Sciatic nerve (tissue), 2 donors: Measurements from ENCODE around the gene LAMB4. TPM values are rescaled to one million over a fixed set of nuclear protein-coding genes. Genes with fewer than 3 reads are reported as not detected.

Experiments
- ATAC-seq: fragments of 200-7000 bp; cut with Tn5 transposase; one replicate; pipeline ENCODE4 v1.9.1; 2020; ENCODE audit warnings: mild to moderate bottlenecking, moderate library complexity
- DNase-seq: peaks from one replicate; pipeline ENCODE4 v3.0.0-alpha.2; 2020; ENCODE audit warnings: low spot score
- intact Hi-C: fragments of 100-400 bp; cut with DNase I; formaldehyde crosslinking; loops from one replicate; pipeline ENCODE4 v1.14.2; 2022
- total RNA-seq: library from RNA; stranded (reverse); fragmentation: NEBNext Ultra II Directional; extraction: Animal tissue kit (Norgen Biotek cat#: 25700); gene quantifications from one replicate; pipeline ENCODE4 v1.2.1, GENCODE V29; 2021
- donor health status: DM: no; HTN: no; CAD: no.
- donor health status: DM: no; HTN: no; CAD: no.

The LAMB4 gene
- total RNA-seq, 1 donor from 2014 or later = 0.89 TPM

DNA sequence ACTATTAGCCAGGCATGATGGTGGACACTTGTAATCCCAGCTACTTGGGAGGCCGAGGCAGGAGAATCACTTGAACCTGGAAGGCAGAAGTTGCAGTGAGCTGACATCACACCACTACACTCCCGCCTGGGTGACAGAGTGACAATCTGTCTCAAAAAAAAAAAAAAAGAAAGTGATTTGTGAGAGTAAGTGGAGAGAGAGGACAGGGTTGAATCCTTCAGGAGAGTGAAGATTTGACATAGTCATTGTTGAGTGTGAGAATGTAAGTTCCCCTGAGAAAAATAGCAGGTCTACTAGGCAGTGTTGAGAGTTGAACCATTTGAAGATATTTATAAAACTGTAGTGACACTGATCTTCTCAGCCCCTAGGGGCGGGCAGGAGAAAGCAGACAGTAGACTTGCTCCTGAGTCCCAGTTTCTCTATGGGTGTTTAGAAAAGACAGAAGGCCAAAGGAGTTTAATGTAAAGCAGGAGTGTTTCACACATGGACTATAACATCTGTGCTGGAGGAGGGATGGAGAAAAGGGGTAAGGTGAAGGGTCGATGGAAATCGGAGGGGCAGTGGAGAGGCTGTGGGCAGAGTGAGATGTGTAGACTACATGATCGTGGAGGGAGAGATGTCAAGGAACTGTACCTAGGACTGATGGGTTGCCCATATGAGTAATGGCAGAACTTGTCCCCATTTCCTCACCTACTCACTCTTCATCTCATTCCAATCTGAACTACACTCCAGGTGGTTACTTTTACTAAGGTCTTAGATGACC lies 13.7 kb upstream of the LAMB4 start:
- no peak for ATAC-seq
- no peak for DNase-seq
- intact Hi-C loops = no loop called here

DNA sequence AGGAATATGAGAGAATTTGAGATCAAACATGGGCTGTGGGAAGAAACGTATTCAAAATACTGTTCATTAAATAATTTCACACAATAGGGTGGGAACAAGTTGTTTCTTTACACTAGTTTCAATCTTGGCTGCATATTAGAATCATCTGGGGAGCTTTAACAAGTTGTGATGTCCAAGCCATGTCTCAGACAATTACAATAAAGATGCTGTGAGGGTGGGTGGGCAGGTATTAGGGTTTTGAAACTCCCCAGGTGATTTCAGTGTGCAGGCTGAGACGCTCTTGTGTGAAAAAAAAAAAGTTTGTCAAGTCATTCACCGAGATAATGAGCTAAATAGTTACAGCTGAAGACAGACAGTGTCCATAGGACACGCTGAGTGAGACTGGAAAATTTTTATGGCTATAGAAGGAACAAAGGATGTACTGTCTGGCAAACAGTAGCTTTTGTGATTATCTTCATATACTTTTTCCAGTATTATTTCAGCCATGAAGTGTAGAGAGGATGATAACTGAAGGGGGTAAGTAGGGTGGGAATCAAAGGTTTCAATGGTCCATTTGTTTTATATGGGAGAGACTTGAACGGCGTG lies 12.6 kb upstream of the LAMB4 start:
- DNase-seq (no peak), ATAC-seq (no peak)
- intact Hi-C loops = no loop called here

GRCh38 chr7:108142180-108142579 lies 12.0 kb upstream of the LAMB4 start:
- intact Hi-C loops = no loop called here
- ATAC-seq (no peak), DNase-seq (no peak)

DNA sequence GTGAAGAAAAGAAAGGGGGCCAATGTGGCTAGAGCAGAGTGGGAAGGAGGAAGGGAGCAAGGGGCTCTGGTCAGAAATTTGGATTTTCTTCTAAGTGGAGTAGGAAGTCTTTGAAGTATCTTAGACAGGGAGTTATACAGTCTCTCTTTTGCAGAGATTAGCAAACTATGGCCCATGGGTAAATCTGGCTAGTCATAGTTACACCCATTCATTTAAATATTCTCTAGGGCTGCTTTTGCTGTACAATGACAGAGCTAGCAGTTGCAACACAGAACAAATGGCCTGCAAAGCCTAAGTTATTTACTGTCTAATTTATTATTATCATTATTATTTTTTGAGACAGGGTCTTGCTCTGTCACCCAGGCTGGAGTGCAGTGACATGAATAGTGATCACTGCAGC lies 10.5 kb upstream of the LAMB4 start:
- intact Hi-C loops = no loop called here
- ATAC-seq (no peak), DNase-seq (no peak)

- ATAC-seq = no peak
- intact Hi-C loops = no loop called here
- no peak for DNase-seq
Observed at GRCh38 chr7:108138911-108139310, 8.8 kb upstream of the LAMB4 start.

GRCh38 chr7:108137993-108138392 lies 7.8 kb upstream of the LAMB4 start:
- DNase-seq (no peak), ATAC-seq (no peak)
- intact Hi-C loops = no loop called here

DNA sequence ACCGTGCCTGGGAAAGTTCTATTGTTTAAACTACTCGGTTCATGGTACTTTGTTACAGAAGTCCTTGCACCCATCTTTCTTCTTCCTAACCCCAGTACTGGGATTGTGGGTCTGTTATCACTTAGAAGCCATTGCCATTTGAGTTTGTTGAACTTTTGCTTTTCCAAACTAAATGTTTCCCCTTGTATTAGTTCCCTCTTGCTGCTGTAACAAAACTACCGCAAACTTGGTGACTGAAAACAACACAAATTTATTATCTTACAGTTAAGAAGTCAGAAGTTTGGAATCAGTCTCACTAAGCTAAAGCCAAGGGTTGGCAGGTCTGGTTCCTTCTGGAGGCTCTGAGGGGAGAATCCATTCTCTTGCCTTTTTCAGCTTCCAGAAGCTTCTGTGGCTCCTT lies 6.9 kb upstream of the LAMB4 start:
- intact Hi-C loops = no loop called here
- no peak for DNase-seq
- no peak for ATAC-seq

DNA sequence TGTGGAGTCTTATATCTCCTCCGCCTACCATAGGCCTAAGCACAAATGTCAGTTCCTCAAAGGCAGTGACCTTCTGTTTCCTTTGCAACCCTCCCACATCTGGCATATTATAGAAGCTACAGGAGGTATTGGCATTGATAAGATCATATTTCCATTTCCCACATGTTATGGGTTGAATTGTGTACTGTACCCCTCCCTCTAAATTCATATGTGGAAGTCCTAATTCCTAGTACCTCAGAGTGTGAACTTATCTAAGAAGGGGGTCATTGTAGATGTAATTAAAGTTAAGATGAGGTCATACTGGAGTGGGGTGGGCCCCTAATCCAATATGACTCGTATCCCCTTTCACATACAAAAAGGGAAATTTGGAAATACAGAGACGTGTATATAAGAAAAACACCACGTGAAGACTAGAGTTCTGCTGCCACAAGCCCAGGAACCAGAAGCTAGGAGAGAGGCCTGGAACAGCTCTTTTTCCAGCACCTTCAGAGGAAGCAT lies 6.1 kb upstream of the LAMB4 start:
- ATAC-seq (no peak), DNase-seq (no peak)

DNA sequence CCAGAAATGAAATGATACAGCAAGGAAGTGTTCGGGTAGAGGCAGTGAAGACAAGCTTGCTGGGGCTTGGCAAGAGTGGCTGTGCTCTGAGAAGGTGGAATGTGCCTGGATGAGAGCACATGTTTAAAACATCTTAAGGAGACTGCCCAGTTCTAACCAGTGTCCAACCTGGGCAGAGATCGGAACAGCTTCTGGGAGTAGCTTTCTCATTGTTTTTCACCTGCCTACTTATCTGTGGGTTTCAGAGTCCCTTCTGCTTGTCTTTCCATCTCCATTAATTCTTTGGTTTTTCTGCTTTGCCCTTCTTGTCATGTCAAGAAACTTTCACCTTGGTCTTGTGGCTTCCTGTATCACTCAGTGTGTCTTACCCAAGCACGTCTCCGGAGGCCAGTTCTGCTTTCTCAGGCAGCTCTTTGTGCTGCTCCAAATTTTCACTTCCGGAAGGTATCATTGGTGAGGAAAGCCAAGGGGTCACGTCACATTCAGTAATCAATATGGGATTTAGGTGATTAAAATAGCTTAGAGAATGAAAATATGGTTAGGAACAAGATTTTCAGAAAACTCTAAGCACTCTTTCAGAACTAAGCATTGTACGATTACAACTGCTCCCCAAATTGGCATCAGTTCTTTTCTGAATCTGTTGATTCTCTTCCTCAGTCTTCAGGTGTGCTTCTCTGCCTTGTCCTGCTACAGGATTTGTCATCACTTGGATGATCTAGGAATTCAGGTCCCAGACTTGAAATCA lies 5.5 kb upstream of the LAMB4 start:
- intact Hi-C loops = no loop called here
- DNase-seq (no peak), ATAC-seq (no peak)

More for the DNA sequence above, 6.1 kb upstream of the LAMB4 start:
- intact Hi-C loops = no loop called here

DNA sequence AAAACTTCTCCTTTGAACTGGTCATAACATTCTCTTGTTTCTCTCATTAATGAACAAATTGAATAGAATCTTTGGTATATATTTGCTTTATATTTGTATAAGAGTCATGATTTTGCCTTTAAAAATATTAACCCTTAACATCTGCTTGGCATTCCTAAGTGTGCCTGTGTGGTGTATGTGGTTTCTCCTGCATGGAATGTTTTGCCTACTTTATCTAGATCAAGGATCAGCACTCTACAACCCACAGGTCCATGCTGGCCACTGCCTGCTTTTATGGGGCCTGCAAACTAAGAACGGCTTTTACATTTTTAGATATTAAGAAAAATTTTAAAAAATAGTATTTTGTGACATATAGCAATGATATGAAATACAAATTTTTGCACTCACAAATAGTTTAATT lies 4.3 kb upstream of the LAMB4 start:
- intact Hi-C loops = no loop called here
- ATAC-seq (no peak), DNase-seq (no peak)

- ATAC-seq = no peak
- intact Hi-C loops = no loop called here
- DNase-seq = no peak
Observed at GRCh38 chr7:108132551-108133265, 2.5 kb upstream of the LAMB4 start.

DNA sequence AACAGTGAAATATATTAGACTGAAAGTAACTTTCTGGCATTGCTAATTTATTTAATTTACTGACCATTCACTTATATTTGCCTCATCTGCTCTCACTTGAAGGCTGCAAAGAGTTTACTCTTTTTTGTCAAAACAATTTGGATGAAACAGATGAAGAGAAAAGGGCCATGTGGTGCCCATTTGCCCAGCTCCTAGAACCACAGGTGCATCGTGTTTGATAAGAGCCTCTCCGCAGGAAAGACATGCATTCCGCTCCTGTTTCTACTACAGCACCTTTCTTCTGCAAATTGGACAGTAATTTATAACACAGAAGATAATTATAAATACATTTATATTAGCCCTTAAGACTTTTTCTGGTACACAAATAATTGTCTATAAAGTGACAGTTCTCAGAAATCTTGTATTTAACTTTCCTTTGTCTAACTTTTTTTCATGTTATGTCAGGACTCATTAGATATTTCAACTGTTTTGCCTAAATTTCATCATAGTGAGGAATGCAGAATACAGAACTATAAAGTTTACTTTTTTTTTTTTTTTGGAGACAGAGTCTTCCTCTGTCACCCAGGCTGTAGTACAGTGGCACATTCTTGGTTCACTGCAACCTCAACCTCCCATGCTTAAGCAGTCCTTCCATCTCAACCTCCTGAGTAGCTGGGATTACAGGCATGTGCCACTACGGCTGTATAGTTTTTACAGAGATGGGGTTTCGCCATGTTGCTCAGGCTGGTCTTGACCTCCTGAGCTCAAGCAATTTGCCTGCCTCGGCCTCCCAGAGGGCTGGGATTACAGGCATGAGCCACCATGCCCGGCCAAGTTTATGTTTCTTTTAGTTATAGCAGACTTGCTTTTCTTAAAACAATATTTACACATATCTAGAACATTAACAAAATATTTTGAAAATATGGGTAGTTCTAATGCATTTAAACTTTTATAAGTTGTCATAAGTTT lies 869 bp downstream of the LAMB4 start:
- intact Hi-C loops = no loop called here
- no peak for ATAC-seq
- no peak for DNase-seq

GRCh38 chr7:108128514-108128913 lies 1.6 kb downstream of the LAMB4 start:
- ATAC-seq (no peak), DNase-seq (no peak)
- intact Hi-C loops = no loop called here

DNA sequence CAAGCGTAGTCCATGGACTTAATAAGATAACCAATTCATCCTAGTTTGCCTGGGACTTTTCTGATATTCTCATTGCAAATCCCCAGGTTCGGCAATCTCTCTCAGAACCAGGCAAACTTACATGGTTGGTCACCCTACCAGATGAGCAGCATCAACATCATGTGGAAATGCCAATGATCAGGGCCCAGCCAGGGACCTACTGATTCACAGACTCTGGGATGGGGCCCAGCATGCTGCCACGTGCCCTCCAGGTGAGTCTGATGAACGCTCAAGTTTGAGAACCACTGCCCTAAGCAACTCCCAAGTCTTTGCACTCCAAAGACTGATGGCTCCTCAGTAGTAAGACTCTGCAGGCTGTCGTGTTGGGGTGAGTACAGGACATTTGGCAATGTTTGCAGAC lies 2.7 kb downstream of the LAMB4 start:
- ATAC-seq (no peak), DNase-seq (no peak)
- intact Hi-C loops = no loop called here

GRCh38 chr7:108124820-108125219 lies 5.3 kb downstream of the LAMB4 start:
- intact Hi-C loops = no loop called here
- DNase-seq (no peak), ATAC-seq (no peak)

GRCh38 chr7:108122181-108122580 lies 8.0 kb downstream of the LAMB4 start:
- ATAC-seq = no peak
- intact Hi-C loops = no loop called here

DNA sequence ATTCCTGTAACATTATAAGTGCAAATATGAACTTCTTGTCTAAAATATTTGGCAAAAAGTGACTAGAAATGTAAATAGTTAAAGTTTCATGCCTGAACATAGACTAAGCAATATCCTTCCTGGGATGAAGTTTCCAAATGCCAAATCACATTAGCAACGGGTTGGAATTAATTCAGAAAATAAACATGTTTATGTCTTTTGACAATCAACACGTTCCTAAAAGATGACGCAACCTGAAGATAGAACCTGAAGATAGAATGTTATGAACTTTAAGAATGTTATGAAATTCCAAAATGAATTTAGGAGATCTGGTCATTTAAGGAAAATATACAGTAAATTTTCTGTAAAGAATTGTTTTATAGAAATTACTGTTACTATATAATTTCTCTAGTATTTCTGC lies 9.2 kb downstream of the LAMB4 start:
- no peak for DNase-seq
- ATAC-seq = no peak
- intact Hi-C loops = no loop called here

More at GRCh38 chr7:108122181-108122580, 8.0 kb downstream of the LAMB4 start:
- no peak for DNase-seq

DNA sequence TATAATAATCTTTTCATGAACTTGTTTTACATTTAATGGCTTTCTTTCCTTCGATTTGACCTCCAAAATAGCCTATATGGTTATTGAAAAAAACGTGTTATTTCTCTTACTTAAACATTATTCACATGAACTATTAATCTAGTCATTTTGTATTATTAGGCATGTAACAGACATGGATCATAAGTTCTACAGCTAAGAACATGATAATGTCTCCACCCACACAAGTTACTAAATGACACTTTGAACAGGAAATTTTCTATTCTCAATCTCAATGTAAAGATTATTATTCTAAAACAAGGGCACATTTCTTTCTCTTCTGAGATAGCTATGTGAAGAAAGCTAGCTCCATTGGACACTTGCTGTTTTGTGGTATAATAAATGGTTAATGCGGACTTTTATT lies 10.0 kb downstream of the LAMB4 start:
- intact Hi-C loops = no loop called here
- ATAC-seq (no peak), DNase-seq (no peak)
